Neural cell (in vitro differentiated cells): ENCODE results near the gene GSG1L. TPM values are rescaled to one million over a fixed set of nuclear protein-coding genes. Genes with fewer than 3 reads are reported as not detected.

Source experiments
- H2AFZ ChIP-seq: fragments of 200-600, 300-800 bp; sonication (generic), shearing (Covaris generic); 2 replicates; pipeline ENCODE4 v1.6.0; 2014; ENCODE audit warnings: low read depth, mild to moderate bottlenecking, antibody characterized with exemption, low read length, moderate library complexity
- H3F3A ChIP-seq: fragments of 200-600 bp; shearing (Covaris generic); 2 replicates; pipeline ENCODE4 v1.6.1; 2016; ENCODE audit warnings: mild to moderate bottlenecking, moderate library complexity, mixed read lengths, antibody characterized with exemption, low read length; ENCODE audit not compliant: insufficient read depth, poor library complexity, severe bottlenecking
- H3K27ac ChIP-seq: fragments of 200-600, 300-800 bp; sonication (generic), shearing (Covaris generic); 2 replicates; pipeline ENCODE4 v1.5.1; 2014; ENCODE audit warnings: mild to moderate bottlenecking, low read length, moderate library complexity
- H3K27me3 ChIP-seq: fragments of 300-800, 200-600 bp; sonication (generic), shearing (Covaris generic); 2 replicates; pipeline ENCODE4 v1.6.0; 2014; ENCODE audit warnings: mild to moderate bottlenecking, low read depth, low read length, moderate library complexity; ENCODE audit not compliant: insufficient read depth
- H3K36me3 ChIP-seq: fragments of 300-800, 200-600 bp; sonication (generic), shearing (Covaris generic); 2 replicates; pipeline ENCODE4 v1.5.1; 2014; ENCODE audit warnings: mild to moderate bottlenecking, antibody characterized with exemption, low read length, moderate library complexity; ENCODE audit not compliant: insufficient read depth
- H3K4me2 ChIP-seq: fragments of 300-800, 200-600 bp; sonication (generic), shearing (Covaris generic); 2 replicates; pipeline ENCODE4 v1.6.0; 2014; ENCODE audit warnings: mild to moderate bottlenecking, low read length
- H3K4me3 ChIP-seq: fragments of 300-800, 200-600 bp; sonication (generic), shearing (Covaris generic); 2 replicates; pipeline ENCODE4 v1.5.1; 2014; ENCODE audit warnings: mild to moderate bottlenecking, low read length, moderate library complexity
- H3K79me2 ChIP-seq: fragments of 200-600 bp; shearing (Covaris generic); replicated peaks from 2 replicates; pipeline ENCODE4 v1.6.0; 2014; ENCODE audit warnings: mild to moderate bottlenecking, low read length, moderate library complexity; ENCODE audit not compliant: insufficient read depth
- H3K9ac ChIP-seq: fragments of 300-800, 200-600 bp; sonication (generic), shearing (Covaris generic); 2 replicates; pipeline ENCODE4 v1.6.1; 2016; ENCODE audit warnings: mild to moderate bottlenecking, low read length, mixed read lengths
- H3K9me2 ChIP-seq: fragments of 200-600 bp; shearing (Covaris generic); 2 replicates; pipeline ENCODE4 v1.6.1; 2016; ENCODE audit warnings: mild to moderate bottlenecking, low read length, mixed read lengths; ENCODE audit not compliant: insufficient read depth
- H3K9me3 ChIP-seq: fragments of 200-600, 300-800 bp; sonication (generic), shearing (Covaris generic); 2 replicates; pipeline ENCODE4 v1.6.1; 2016; ENCODE audit warnings: mild to moderate bottlenecking, mixed run types, low read length, moderate library complexity, mixed read lengths
- H4K20me1 ChIP-seq: fragments of 200-600 bp; shearing (Covaris generic); 2 replicates; pipeline ENCODE4 v1.6.1; 2016; ENCODE audit warnings: mild to moderate bottlenecking, mixed run types; ENCODE audit not compliant: insufficient read depth
- EP300 ChIP-seq: fragments of 450-650 bp; conservative IDR thresholded peaks from 2 replicates; pipeline ENCODE4 v1.6.1; 2014; ENCODE audit warnings: antibody characterized with exemption, mild to moderate bottlenecking, moderate library complexity; ENCODE audit not compliant: poor library complexity, severe bottlenecking
- EZH2 ChIP-seq: fragments of 200-600, 300-800 bp; shearing (Covaris generic), sonication (generic); IDR thresholded peaks from 2 replicates; pipeline ENCODE4 v1.6.1; 2014; ENCODE audit warnings: antibody characterized with exemption, low read length, borderline replicate concordance, mild to moderate bottlenecking; ENCODE audit not compliant: insufficient read depth, poor library complexity, severe bottlenecking
- MXI1 ChIP-seq: fragments of 450-650 bp; conservative IDR thresholded peaks from 2 replicates; pipeline ENCODE4 v1.6.1; 2014; ENCODE audit warnings: antibody characterized with exemption, mild to moderate bottlenecking; ENCODE audit not compliant: poor library complexity, severe bottlenecking
- POLR2AphosphoS5 ChIP-seq: IDR thresholded peaks from 2 replicates; pipeline ENCODE4 v1.6.1; 2012
- RAD21 ChIP-seq: fragments of 450-650 bp; conservative IDR thresholded peaks from 2 replicates; pipeline ENCODE4 v1.6.1; 2014; ENCODE audit warnings: antibody characterized with exemption, mild to moderate bottlenecking, moderate library complexity
- SMC3 ChIP-seq: fragments of 450-650 bp; conservative IDR thresholded peaks from 2 replicates; pipeline ENCODE4 v1.6.1; 2014; ENCODE audit warnings: antibody characterized with exemption, mild to moderate bottlenecking, moderate library complexity; ENCODE audit not compliant: poor library complexity
- TAF1 ChIP-seq: IDR thresholded peaks from 2 replicates; pipeline ENCODE4 v1.6.1; 2012; ENCODE audit warnings: low read depth
- polyA plus RNA-seq: library from polyadenylated mRNA; depleted of rRNA; stranded (reverse); fragments of >200 nt; gene quantifications from 2 replicates; pipeline ENCODE4 v1.2.3, GENCODE V29; 2014
- TF ChIP-seq, protein P1 (sequence below): fragments of 450-650 bp; IDR thresholded peaks from 2 replicates; pipeline ENCODE4 v1.5.1; 2014; ENCODE audit warnings: antibody characterized with exemption, mild to moderate bottlenecking, moderate library complexity; ENCODE audit not compliant: poor library complexity, severe bottlenecking
- TF ChIP-seq, protein P2 (sequence below): IDR thresholded peaks from 2 replicates; pipeline ENCODE4 v1.6.1; 2012; ENCODE audit warnings: borderline replicate concordance

GSG1L gene
- polyA plus RNA-seq, 1 donor from 2014 or later, result 0.85 TPM

DNA sequence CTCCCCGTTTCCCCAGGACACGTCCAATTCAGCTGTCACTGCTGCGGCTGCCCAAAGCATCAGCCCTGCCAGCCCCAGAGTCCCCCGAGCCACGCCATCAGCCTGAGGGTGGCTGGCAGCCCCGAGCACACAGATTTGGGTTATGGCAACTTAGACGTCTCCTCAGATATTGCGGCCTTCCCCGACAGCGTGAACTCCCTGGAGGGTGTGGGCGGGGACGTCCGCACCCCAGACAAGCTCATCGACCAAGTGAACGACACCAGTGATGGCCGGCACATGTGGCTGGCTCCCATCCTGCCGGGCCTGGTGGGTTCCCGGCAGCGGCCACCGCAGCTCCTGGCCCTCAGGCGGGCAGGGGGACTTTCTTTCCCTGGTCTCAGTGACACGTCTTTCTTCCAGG, 288.7 kb downstream of the GSG1L start:
- Histone ChIP-seq H3K9ac (no peak overlapping the region), H3K27me3 (no peaks in the 10 kb centered on the region), H3F3A (no peaks in the 10 kb centered on the region), H2AFZ (no peak overlapping the region), H3K27ac (no peak overlapping the region), H3K79me2 (no peaks in the 10 kb centered on the region), H3K9me2 (no peaks in the 10 kb centered on the region), H3K4me2 (no peak overlapping the region), H3K4me3 (no peak overlapping the region), H3K36me3 (no peaks in the 10 kb centered on the region), H4K20me1 (no peaks in the 10 kb centered on the region), H3K9me3 (no peaks in the 10 kb centered on the region)
- TF ChIP-seq RAD21 (no peak), SMC3 (no peak)
- TF ChIP-seq, protein P1, sequence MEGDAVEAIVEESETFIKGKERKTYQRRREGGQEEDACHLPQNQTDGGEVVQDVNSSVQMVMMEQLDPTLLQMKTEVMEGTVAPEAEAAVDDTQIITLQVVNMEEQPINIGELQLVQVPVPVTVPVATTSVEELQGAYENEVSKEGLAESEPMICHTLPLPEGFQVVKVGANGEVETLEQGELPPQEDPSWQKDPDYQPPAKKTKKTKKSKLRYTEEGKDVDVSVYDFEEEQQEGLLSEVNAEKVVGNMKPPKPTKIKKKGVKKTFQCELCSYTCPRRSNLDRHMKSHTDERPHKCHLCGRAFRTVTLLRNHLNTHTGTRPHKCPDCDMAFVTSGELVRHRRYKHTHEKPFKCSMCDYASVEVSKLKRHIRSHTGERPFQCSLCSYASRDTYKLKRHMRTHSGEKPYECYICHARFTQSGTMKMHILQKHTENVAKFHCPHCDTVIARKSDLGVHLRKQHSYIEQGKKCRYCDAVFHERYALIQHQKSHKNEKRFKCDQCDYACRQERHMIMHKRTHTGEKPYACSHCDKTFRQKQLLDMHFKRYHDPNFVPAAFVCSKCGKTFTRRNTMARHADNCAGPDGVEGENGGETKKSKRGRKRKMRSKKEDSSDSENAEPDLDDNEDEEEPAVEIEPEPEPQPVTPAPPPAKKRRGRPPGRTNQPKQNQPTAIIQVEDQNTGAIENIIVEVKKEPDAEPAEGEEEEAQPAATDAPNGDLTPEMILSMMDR, result no peak

DNA sequence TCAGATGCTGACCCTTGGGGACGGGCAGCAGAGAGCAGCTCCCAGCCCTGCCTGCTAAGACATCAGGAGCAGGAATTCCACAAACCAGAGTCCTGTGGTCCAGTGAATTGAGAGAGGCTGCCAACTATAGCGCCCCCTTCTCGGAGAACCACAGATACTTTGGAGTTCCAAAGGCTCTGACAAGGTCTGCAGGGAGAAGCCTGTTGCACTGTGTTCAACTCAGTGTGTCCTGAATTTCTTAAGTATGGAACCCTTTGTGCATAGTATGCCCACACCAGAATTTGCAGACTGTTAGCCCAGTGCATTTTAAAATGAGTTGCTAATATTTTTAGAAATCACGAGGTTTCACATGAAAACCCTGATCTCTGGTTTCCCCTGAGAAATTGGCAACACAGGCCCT, 290.2 kb downstream of the GSG1L start:
- H3K9me3 ChIP-seq, result no peaks in the 10 kb centered on the region
- H3K4me3 ChIP-seq, result no peak overlapping the region
- no peaks in the 10 kb centered on the region for H3K27me3 ChIP-seq
- H3F3A ChIP-seq, result no peaks in the 10 kb centered on the region
- H4K20me1 ChIP-seq, result no peaks in the 10 kb centered on the region
- no peak overlapping the region for H3K27ac ChIP-seq
- TF ChIP-seq SMC3 (no peak), POLR2AphosphoS5 (no peak), TAF1 (no peak), MXI1 (no peak), EZH2 (no peak), EP300 (no peak), RAD21 (no peak)
- TF ChIP-seq, protein P2, sequence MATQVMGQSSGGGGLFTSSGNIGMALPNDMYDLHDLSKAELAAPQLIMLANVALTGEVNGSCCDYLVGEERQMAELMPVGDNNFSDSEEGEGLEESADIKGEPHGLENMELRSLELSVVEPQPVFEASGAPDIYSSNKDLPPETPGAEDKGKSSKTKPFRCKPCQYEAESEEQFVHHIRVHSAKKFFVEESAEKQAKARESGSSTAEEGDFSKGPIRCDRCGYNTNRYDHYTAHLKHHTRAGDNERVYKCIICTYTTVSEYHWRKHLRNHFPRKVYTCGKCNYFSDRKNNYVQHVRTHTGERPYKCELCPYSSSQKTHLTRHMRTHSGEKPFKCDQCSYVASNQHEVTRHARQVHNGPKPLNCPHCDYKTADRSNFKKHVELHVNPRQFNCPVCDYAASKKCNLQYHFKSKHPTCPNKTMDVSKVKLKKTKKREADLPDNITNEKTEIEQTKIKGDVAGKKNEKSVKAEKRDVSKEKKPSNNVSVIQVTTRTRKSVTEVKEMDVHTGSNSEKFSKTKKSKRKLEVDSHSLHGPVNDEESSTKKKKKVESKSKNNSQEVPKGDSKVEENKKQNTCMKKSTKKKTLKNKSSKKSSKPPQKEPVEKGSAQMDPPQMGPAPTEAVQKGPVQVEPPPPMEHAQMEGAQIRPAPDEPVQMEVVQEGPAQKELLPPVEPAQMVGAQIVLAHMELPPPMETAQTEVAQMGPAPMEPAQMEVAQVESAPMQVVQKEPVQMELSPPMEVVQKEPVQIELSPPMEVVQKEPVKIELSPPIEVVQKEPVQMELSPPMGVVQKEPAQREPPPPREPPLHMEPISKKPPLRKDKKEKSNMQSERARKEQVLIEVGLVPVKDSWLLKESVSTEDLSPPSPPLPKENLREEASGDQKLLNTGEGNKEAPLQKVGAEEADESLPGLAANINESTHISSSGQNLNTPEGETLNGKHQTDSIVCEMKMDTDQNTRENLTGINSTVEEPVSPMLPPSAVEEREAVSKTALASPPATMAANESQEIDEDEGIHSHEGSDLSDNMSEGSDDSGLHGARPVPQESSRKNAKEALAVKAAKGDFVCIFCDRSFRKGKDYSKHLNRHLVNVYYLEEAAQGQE, result no peak
- TF ChIP-seq, protein P1, result no peak
- H3K9ac ChIP-seq, result no peak overlapping the region
- H3K4me2 ChIP-seq, result no peak overlapping the region
- no peak overlapping the region for H2AFZ ChIP-seq
- no peaks in the 10 kb centered on the region for H3K79me2 ChIP-seq
- no peaks in the 10 kb centered on the region for H3K9me2 ChIP-seq
- H3K36me3 ChIP-seq, result no peaks in the 10 kb centered on the region
